Loucy (cell line): Measurements from ENCODE around the gene ITPRID2.

Source experiments
- H2AFZ ChIP-seq: fragments of 200-600 bp; sonication (generic); 2 replicates; pipeline ENCODE4 v1.6.0; 2016; ENCODE audit warnings: antibody characterized with exemption, mild to moderate bottlenecking, low read length, moderate library complexity
- H3F3A ChIP-seq: fragments of 200-600 bp; 2 replicates; pipeline ENCODE4 v1.6.0; 2016; ENCODE audit warnings: antibody characterized with exemption, low read depth, mild to moderate bottlenecking
- H3K27me3 ChIP-seq: fragments of 200-600 bp; sonication (generic); 2 replicates; pipeline ENCODE4 v1.6.1; 2014; ENCODE audit warnings: low read length, mild to moderate bottlenecking; ENCODE audit not compliant: insufficient read depth, poor library complexity, severe bottlenecking
- H3K36me3 ChIP-seq: fragments of 200-600 bp; sonication (generic); 2 replicates; pipeline ENCODE4 v1.6.1; 2016; ENCODE audit warnings: low read length; ENCODE audit not compliant: insufficient read depth
- H3K4me1 ChIP-seq: fragments of 200-600 bp; sonication (generic); 2 replicates; pipeline ENCODE4 v1.5.1; 2014; ENCODE audit warnings: low read length, mild to moderate bottlenecking; ENCODE audit not compliant: insufficient read depth, poor library complexity, severe bottlenecking
- H3K4me2 ChIP-seq: fragments of 200-600 bp; sonication (generic); 2 replicates; pipeline ENCODE4 v1.6.0; 2014; ENCODE audit warnings: antibody characterized with exemption, low read length, low read depth, mild to moderate bottlenecking; ENCODE audit not compliant: poor library complexity, severe bottlenecking
- H3K4me3 ChIP-seq: fragments of 200-600 bp; sonication (generic); 2 replicates; pipeline ENCODE4 v1.5.1; 2014; ENCODE audit warnings: low read length, mild to moderate bottlenecking, mixed read lengths; ENCODE audit not compliant: poor library complexity, severe bottlenecking
- H3K79me2 ChIP-seq: fragments of 200-600 bp; sonication (generic); 2 replicates; pipeline ENCODE4 v1.6.1; 2014; ENCODE audit warnings: low read length; ENCODE audit not compliant: insufficient read depth
- H3K9ac ChIP-seq: fragments of 200-600 bp; sonication (generic); 2 replicates; pipeline ENCODE4 v1.6.0; 2014; ENCODE audit warnings: mild to moderate bottlenecking, low read depth, low read length, moderate library complexity; ENCODE audit not compliant: poor library complexity, severe bottlenecking
- H3K9me2 ChIP-seq: fragments of 200-600 bp; sonication (generic); replicated peaks from 2 replicates; pipeline ENCODE4 v1.6.1; 2016; ENCODE audit warnings: low read depth, low read length, mixed read lengths
- H3K9me3 ChIP-seq: fragments of 200-600 bp; sonication (generic); 2 replicates; pipeline ENCODE4 v1.6.1; 2014; ENCODE audit warnings: mild to moderate bottlenecking, antibody characterized with exemption, low read length, low read depth; ENCODE audit not compliant: insufficient read depth
- H4K20me1 ChIP-seq: fragments of 200-600 bp; sonication (generic); 2 replicates; pipeline ENCODE4 v1.6.0; 2014; ENCODE audit warnings: antibody characterized with exemption, low read length, mild to moderate bottlenecking; ENCODE audit not compliant: insufficient read depth, poor library complexity, severe bottlenecking
- EZH2phosphoT487 ChIP-seq: fragments of 200-600 bp; IDR thresholded peaks from 2 replicates; pipeline ENCODE4 v1.6.1; 2018; ENCODE audit warnings: antibody characterized with exemption, mild to moderate bottlenecking, moderate library complexity, borderline replicate concordance
- TF ChIP-seq, protein P1 (sequence below): fragments of 200-600 bp; sonication (generic); conservative IDR thresholded peaks from 2 replicates; pipeline ENCODE4 v1.5.1; 2014; ENCODE audit warnings: mild to moderate bottlenecking, antibody characterized with exemption, low read length

Gene ITPRID2

DNA sequence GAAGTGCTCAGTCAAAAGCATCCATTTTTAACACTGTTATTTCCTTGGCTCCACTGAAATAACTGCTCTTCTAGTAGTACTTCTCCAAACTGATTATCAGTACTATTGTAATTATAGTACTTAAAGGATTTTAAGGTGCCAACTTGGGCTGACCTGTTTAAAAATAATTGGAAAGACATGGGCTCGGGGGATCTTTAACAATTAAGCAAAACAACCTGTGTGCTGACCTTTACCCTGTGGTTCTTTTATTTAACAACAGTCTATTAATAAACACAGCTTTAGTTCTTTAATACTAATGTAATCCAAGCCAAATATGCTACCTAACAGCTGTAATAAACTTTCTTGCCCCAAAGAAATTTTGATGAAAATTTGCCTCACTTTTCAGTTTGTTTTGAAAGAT lies 6.9 kb upstream of the ITPRID2 start:
- H3F3A ChIP-seq = no peaks in the 10 kb centered on the region
- no peaks in the 10 kb centered on the region for H3K9me2 ChIP-seq
- no peaks in the 10 kb centered on the region for H3K9me3 ChIP-seq
- H3K4me2 ChIP-seq = no peak overlapping the region
- H3K36me3 ChIP-seq = no peaks in the 10 kb centered on the region
- no peak overlapping the region for H3K4me3 ChIP-seq
- no peak overlapping the region for H3K9ac ChIP-seq
- no peak overlapping the region for H2AFZ ChIP-seq
- no peaks in the 10 kb centered on the region for H3K79me2 ChIP-seq
- H3K4me1 ChIP-seq = peaks cover under 1% of the 10 kb centered on the region
- H3K27me3 ChIP-seq = no peaks in the 10 kb centered on the region
- TF ChIP-seq, protein P1, sequence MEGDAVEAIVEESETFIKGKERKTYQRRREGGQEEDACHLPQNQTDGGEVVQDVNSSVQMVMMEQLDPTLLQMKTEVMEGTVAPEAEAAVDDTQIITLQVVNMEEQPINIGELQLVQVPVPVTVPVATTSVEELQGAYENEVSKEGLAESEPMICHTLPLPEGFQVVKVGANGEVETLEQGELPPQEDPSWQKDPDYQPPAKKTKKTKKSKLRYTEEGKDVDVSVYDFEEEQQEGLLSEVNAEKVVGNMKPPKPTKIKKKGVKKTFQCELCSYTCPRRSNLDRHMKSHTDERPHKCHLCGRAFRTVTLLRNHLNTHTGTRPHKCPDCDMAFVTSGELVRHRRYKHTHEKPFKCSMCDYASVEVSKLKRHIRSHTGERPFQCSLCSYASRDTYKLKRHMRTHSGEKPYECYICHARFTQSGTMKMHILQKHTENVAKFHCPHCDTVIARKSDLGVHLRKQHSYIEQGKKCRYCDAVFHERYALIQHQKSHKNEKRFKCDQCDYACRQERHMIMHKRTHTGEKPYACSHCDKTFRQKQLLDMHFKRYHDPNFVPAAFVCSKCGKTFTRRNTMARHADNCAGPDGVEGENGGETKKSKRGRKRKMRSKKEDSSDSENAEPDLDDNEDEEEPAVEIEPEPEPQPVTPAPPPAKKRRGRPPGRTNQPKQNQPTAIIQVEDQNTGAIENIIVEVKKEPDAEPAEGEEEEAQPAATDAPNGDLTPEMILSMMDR = no peak
- TF ChIP-seq EZH2phosphoT487 = no peak
- no peaks in the 10 kb centered on the region for H4K20me1 ChIP-seq

DNA sequence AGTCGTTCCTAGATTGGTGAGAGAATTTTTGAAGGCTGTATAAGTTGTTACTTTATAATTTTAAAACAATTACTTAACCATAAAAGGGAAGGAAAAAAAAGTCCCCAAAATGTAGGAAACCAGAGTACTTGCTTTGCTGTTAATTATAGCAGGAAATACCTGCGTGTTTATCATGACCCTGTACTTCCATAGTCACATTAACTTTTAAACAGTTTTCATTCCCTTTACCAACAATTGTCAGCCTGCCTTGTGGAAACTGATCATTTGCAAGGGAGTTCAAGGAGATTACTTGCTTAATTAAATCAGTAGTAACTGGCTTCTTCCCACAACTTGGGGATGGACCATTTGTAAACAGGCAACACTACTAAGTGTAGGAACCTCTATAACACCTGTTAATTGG lies 6.4 kb upstream of the ITPRID2 start:
- no peaks in the 10 kb centered on the region for H3K36me3 ChIP-seq
- TF ChIP-seq EZH2phosphoT487 = no peak
- TF ChIP-seq, protein P1 = no peak
- H2AFZ ChIP-seq = no peak overlapping the region
- no peaks in the 10 kb centered on the region for H3K9me2 ChIP-seq
- no peaks in the 10 kb centered on the region for H3K79me2 ChIP-seq
- H3F3A ChIP-seq = no peaks in the 10 kb centered on the region
- H3K9me3 ChIP-seq = no peaks in the 10 kb centered on the region
- no peak overlapping the region for H3K4me3 ChIP-seq
- no peak overlapping the region for H3K4me2 ChIP-seq
- H3K9ac ChIP-seq = no peak overlapping the region
- H3K4me1 ChIP-seq = no peaks in the 10 kb centered on the region
- no peaks in the 10 kb centered on the region for H4K20me1 ChIP-seq
- no peaks in the 10 kb centered on the region for H3K27me3 ChIP-seq

DNA sequence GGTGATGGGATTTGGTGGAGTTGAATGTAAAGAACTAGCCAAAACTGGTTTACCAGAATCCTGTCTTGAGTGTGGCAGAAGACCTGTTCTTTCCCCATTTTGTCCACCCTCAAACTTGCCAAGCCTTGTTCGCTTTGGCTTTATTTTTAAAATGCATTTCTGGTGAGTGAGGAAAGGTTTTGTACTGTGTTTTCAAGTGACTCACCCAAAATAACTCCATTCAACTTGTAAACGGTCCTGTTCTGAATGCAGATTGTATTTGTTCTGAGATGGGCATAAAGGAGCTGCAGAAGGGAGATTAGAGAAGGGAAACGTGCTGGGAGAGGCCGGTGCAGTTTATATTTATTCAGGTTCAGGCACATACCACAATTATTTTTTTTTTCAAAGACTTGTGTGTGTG lies 5.3 kb upstream of the ITPRID2 start:
- no peak overlapping the region for H3K4me2 ChIP-seq
- TF ChIP-seq EZH2phosphoT487 = no peak
- TF ChIP-seq, protein P1 = no peak
- no peak overlapping the region for H2AFZ ChIP-seq
- no peak overlapping the region for H3K4me3 ChIP-seq
- H4K20me1 ChIP-seq = no peaks in the 10 kb centered on the region
- H3K9me2 ChIP-seq = no peaks in the 10 kb centered on the region
- H3K27me3 ChIP-seq = no peaks in the 10 kb centered on the region
- H3K9me3 ChIP-seq = no peaks in the 10 kb centered on the region
- H3K9ac ChIP-seq = no peak overlapping the region
- no peaks in the 10 kb centered on the region for H3K36me3 ChIP-seq
- H3K4me1 ChIP-seq = peaks cover 9% of the 10 kb centered on the region
- no peaks in the 10 kb centered on the region for H3F3A ChIP-seq
- H3K79me2 ChIP-seq = no peaks in the 10 kb centered on the region
